Dermis microvascular lymphatic vessel endothelial cell (primary cell): ENCODE data around the gene SEC61G. TPM values are rescaled to one million over a fixed set of nuclear protein-coding genes. Genes with fewer than 3 reads are reported as not detected.

Experiments
- DNase-seq, 2 donors: peaks; one replicate each; pipeline versions ENCODE4 v3.0.0 to v3.0.0-alpha.2; 2010; ENCODE audit warnings: low read depth in 2 of 2
- total RNA-seq: library from RNA; depleted of rRNA; stranded (reverse); fragments of >200 nt; gene quantifications from 2 replicates; pipeline ENCODE4 v1.2.1, GENCODE V29; 2014

The SEC61G gene
- total RNA-seq, 1 donor from 2014 or later: 180 TPM

DNA sequence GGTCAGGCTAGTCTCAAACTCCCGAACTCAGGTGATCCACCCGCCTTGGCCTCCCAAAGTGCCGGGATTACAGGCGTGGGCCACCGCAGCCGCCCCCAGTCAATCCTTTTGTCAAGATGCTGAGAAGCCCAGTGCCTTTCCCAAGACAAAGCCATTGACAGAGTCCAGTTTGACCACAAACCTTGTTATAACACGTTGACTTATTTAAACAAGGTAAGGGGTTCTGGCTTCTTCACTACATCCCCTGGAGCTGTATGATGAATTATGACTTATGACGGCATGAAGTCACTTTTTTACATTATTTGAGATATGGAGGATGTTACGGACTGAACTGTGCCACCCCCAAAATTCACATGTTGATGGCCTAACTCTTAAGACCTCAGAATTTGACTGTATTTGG is 5.8 kb upstream of the SEC61G start:
- DNase-seq: no peak

DNA sequence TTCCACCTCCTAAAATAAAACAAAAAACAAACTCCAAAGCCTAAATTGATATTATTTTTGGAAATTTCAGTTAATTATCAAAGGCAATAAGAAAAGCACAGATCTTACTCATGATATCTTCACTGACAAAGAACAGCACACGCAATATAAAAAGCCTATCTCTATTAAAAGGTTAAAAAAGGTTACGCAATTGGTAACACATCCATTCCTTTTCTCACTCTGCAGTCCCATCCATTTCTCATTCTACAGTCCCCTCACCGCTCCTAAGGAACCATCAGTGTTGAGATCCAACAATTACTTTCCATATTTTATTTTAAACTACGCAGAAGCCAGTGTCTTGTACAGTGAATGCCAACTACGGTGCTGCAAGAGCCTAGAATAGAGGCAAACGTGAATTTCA is 1.3 kb downstream of the SEC61G start:
- no peak for DNase-seq

DNA sequence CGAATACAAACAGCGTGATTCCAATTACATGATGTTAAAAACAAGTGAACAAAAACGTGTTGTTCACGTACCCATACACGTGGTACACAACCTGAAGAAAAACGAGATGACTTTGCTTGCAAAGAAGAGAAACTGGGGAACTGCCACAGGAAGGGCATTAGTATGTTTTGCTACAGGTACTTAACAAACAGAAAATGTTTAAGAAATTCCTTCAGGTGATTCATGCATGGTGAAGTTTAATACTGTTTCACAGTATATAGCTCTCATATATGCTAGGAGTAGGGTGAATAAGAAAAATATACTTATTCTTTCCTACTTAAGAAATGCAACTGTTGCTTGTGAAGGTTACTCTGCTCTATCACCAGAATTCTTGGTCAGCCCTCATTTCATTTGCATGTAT is 9.8 kb downstream of the SEC61G start:
- DNase-seq: no peak

DNA sequence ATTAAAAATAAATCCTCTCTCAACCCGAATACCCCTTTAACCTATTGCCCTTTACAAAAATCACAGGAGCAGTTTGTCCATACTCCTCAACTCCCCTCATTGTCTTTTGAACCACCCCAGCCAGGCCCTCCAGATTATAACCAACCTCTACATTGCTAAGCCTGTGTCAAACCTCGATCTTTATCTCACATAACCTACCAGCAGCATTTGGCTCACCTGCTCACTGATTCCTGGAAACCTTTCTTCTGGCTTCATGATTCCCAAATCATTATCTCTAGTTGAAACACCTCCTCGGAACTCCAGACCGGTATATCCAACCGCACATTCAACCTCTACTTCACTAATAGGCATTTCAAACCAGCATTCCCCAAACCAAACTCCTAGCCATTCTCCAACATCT is 11.8 kb downstream of the SEC61G start:
- no peak for DNase-seq

DNA sequence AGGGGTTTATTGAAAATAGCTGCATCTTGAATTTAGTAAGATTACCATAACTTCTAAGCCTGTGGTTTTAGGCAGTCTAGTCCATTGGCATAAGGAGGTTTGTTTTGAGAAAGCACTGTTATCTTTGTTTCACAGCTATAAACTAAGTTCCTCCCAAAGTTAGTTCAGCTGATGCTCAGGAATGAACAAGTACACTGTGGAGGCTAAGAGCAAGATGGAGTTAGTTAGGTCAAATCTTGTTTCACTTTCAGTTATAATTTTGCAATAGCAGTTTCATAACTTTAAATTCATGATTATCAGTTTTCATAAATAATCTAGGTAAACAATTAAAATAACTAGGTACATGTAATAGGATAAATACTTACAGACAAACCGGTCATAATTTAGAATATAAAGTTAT is 15.4 kb downstream of the SEC61G start:
- DNase-seq: no peak

DNA sequence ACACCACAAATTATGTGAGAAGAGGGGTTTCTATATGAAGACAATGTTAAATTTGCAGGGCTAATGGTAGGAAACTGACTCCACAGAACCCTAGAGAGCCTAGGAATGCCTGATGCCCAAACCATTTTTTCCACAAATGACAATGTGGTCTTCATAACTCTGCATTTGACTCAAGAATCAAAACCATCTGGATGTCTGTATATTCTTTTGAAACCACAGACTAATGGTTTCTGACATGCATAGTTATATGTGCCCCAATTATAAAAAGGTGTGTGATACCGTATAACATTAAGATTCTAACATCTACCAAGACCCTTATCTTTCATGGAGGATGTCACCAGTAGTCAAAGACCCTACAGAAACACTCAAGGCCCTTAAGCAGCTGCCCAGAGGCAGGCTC is 20.3 kb downstream of the SEC61G start:
- DNase-seq: no peak

DNA sequence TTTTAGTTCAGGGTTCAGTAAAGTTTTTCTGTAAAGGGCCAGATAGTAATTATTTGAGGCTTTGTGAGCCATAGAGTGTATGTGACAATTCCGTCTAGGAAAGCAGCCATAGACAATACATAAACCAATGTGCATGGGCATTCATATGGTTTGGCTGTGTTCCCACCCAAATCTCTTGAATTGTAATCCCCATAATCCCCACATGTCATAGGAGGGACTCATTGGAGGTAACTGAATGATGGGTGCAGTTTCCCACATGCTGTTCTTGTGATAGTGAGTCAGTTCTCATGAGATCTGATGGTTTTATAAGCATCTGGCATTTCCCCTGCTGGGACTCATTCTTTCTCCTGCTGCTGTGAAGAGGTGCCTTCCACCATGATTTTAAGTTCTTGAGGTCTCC is 29.9 kb downstream of the SEC61G start:
- DNase-seq: no peak

DNA sequence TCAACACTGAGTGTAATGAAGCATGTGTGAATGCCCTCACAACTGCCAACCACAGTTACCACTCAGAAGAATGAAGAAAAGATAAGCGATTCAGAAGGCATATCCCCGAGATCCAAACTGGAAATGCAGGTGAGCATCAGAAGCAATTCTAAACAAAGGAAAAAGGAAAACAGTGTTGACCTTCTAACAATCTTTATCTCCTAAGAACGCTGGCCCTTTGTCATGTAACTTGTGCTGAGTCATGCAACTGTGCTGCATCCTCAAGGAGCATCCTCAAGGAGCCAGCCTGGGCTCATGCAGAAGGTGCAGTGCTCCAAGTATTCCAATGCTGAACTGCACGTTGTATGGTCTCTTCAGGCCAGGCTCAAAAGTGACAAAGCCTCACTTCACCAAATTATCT is 30.6 kb downstream of the SEC61G start:
- DNase-seq: no peak

DNA sequence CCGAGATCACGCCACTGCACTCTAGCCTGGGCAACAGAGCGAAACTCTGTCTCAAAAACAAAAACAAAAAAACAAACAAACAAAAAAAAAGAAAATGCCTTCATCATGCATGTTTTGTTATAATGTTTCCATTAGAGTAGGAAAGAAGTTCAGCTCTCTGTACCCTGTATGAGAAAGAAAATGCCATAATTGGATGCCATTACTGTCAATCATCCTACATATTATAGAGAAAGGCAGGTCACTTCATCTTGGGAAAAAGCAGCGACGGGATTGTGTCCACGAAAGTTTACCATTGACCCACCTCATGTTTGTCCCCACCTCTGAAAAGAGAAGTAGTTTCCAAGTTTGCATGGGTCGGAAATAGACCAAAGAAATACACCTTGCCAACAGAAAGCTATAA is 33.8 kb downstream of the SEC61G start:
- DNase-seq: no peak

DNA sequence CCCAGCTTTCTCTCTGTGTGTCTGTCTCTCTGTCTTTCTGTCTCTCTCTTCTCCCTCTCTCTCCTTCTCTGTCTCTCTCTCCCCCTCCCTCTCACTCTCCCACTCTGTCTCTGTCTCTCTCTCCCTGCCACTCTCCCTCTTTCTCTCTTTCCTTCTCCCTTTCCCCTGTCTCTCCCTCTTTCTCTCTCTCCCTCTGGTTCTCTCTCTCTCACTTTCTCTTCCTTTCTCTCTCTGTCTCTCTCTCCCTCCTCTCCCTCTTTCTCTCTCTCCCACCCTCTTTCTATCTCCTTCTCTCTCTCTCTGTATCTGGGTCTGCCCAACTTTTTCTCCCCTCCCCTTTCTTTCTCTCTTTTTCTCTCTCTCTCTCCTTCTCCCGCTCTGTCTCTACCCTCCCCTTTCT is 36.5 kb downstream of the SEC61G start:
- DNase-seq: no peak

DNA sequence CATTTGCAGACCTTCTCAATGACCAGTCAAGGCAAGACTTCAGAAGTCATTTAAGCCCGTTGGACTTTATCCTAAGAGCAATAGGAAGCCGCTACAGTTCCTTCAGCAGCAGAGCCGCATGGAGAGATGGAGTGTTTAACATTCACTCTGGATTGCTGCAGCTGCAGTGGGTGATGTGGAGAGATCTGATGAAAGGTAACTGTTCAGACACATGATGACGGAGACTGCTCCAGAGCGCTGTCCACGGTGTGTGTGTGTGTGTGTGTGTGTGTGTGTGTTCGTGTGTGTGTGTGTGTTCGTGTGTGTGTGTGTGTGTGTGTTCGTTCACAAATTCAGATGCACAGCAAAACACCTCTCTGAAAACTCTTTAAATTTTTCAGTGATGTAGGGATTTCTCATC is 37.0 kb downstream of the SEC61G start:
- DNase-seq: no peak

DNA sequence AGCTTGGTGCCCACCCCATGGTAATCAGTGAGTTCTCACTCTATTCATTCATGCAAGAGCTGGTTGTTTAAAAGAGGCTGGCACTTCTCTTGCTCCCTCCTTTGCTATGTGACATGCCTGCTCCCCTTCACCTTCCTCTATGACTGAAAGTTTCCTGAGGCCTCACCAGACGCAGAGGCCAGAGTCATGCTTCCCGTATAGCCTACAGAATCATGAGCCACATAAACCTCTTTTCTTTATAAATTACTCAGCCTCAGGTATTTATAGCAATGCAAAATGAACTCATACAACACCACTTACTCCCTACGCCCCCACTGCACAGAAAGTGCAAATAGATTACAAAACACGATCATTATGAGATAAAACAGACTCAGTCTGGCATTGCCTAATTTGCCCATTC is 39.0 kb downstream of the SEC61G start:
- no peak for DNase-seq

DNA sequence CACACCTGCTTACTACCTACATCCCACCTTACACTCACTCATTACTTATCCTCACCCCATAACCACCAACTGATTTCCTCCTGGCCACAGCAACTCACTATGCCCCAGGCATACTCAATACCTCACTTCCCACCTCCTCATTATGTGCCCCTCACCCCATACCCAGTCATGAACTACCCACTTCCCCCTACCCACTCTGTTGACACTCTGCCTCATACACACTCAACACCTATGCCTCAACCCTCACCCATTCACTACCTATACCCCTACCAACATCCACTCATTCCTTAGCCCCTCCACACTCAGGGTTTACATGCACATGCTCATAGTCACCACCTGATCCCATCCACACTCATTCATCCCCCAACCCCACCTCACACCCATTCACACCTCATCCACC is 39.6 kb downstream of the SEC61G start:
- no peak for DNase-seq

DNA sequence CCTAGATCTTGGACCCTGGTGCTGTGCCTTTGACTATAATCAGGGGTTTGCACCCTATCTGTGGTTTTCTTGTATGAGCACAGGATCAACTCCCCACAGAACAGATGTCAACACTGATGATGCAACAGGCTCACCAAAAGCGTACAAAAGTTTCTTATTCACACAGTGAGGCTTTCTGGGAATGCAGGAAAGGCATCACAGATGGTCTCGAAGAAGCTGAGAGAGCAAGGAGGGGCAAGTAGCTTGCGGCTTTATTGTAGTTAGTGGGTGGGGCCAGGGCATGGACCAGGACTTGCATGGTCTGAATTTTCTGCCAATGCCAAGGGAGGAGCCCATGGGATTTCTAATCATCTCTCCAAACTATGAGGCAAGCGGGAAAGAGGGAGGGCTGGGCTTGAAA is 46.2 kb downstream of the SEC61G start:
- no peak for DNase-seq

DNA sequence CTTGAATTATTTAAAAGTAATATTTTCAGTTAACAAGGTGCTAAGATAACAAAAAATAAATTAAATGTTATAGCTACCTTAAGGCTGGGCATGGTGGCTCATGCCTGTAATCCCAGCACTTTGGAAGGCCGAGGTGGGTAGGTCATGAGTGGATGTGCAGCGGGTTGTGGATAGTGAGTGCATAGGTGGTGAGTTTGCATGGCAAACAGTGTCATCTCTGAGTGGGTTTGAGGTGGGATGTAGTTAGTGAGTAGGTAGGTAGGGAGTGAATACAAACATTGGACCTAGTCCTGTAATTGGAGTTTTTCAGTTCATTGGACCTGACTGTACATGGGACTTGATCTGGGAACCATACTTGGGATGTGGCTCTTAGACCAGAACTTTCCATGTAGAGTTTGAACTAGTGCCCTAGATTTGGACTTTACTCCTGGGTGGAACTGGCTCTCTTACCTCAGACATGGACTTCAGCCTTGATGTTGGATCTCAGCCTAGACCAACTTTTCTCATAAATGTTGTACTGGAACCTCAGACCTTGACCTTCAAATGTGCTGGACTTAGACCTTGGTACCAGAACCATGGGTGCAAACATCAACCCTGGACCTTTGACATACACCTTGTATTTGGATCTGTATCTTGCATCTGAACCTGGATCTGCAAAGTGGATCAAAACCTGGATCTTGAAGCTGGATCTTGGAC is 47.0 kb downstream of the SEC61G start:
- DNase-seq: no peak

DNA sequence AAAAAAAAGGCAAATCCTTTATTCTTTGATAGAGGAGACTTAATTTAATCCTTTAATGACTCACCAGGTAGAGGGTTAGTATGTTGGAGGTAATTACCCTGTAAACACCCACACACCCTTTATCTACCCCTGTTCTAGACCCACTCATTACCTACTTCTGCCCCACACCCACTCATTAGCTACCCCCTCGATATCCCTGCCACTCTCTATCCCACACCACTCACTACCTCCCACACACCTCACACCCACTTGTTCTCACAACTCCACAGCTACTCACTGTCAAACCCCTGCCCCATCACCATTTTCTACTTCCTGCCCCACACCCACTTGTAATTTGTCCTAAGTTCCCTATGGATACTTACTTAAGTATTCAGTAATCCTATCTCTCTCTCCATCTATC is 49.7 kb downstream of the SEC61G start:
- no peak for DNase-seq

DNA sequence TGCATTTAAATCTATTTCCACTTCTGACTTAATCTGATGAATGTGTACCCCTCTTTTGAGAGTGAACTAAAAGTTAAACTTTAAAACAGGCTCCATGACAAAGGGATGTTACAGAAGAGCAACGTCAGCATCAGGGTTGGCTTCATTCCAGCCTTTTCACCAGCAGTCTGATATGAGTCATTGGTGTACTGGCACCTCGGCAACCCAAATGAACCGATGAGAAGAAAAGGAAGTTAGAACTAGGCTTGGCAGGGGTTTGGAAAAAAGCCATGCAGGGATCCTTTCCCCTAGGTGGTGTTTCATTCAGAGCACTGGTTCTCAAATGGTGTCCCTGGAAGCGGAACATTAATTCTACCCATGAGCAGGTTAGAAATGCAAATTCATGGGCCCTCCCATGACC is 53.6 kb downstream of the SEC61G start:
- DNase-seq: peak; percentile 4 to 42

DNA sequence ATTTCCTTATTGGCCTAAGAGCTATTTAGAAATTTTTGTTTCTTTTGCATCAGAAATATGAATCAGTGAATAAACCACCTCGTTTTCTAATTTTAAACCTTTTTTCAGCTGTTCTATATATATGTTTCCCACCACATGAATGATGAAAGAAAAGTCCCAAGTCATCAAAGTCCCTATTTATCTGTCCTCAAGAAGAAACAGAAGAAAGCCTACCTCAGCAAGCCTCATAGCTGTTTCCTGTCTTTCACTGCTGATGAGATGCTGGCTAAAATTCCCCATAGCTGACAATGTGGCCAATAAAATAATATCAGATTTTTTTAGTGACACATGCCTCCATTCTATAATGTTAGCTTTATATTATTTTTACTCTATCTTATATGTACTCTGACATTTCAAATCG is 54.2 kb downstream of the SEC61G start:
- DNase-seq: no peak

Other genes with a start within 250 kb of the SEC61G start
- gene VSTM2A, start 216.8 kb downstream of the SEC61G start, total RNA-seq: not detected in 2 replicates